ENCODE data around the gene NAA16.

The NAA16 gene

GRCh38 chr13:41313117-41313516 is 2.0 kb downstream of the NAA16 start:
- no peak for DNase-seq (ENCODE audit: low read depth)
- no peak for TF ChIP-seq CTCF (IDR thresholded peaks at IDR 0.05; ENCODE audit: low read length, missing control alignments)
- peak overlapping the region; percentile 91 for H3K4me3 ChIP-seq (replicated peaks; ENCODE audit: low read depth, low read length)

- no peak for DNase-seq (ENCODE audit: low read depth)
- no peak for TF ChIP-seq CTCF (IDR thresholded peaks at IDR 0.05; ENCODE audit: low read length, missing control alignments)
- peak overlapping the region; percentile 91 for H3K4me3 ChIP-seq (replicated peaks; ENCODE audit: low read depth, low read length)
Measured at GRCh38 chr13:41313659-41314197, 2.7 kb downstream of the NAA16 start.

GRCh38 chr13:41315443-41316047 is 4.5 kb downstream of the NAA16 start:
- TF ChIP-seq CTCF (IDR thresholded peaks at IDR 0.05; ENCODE audit: low read length, missing control alignments): no peak
- no peak for DNase-seq (ENCODE audit: low read depth)

GRCh38 chr13:41317243-41317642 is 6.2 kb downstream of the NAA16 start:
- H3K4me3 ChIP-seq (replicated peaks; ENCODE audit: low read depth, low read length): no peak overlapping the region
- DNase-seq (ENCODE audit: low read depth): no peak
- no peak for TF ChIP-seq CTCF (IDR thresholded peaks at IDR 0.05; ENCODE audit: low read length, missing control alignments)

More at GRCh38 chr13:41315443-41316047, 4.5 kb downstream of the NAA16 start:
- no peak overlapping the region for H3K4me3 ChIP-seq (replicated peaks; ENCODE audit: low read depth, low read length)

- no peak overlapping the region for H3K4me3 ChIP-seq (replicated peaks; ENCODE audit: low read depth, low read length)
- no peak for TF ChIP-seq CTCF (IDR thresholded peaks at IDR 0.05; ENCODE audit: low read length, missing control alignments)
- DNase-seq (ENCODE audit: low read depth): no peak
Measured at GRCh38 chr13:41325752-41326151, 14.7 kb downstream of the NAA16 start.

- no peak overlapping the region for H3K4me3 ChIP-seq (replicated peaks; ENCODE audit: low read depth, low read length)
- TF ChIP-seq CTCF (IDR thresholded peaks at IDR 0.05; ENCODE audit: low read length, missing control alignments): no peak
- DNase-seq (ENCODE audit: low read depth): no peak
Measured at GRCh38 chr13:41326661-41327060, 15.6 kb downstream of the NAA16 start.

Data from fibroblast of pulmonary artery (primary cell).